Fibroblast of skin of scalp (primary cell): Measurements from ENCODE around the gene NEK5. TPM values are rescaled to one million over a fixed set of nuclear protein-coding genes. Genes with fewer than 3 reads are reported as not detected.
"Not testable (repeated sequence)": the region's sequence is repeated elsewhere in the genome, so short reads cannot be mapped to it uniquely, and the experiment has no call there.

Source experiments
- DNase-seq: peaks from one replicate; pipeline ENCODE4 v3.0.0-alpha.2; 2013
- polyA plus RNA-seq, 2 experiments: library from polyadenylated mRNA; unstranded; fragments of 120-200 nt; gene quantifications; one replicate each; pipeline ENCODE4 v1.2.1, GENCODE V29; 2013; ENCODE audit not compliant: insufficient read length in 2 of 2

Gene NEK5
- 0.36 TPM for polyA plus RNA-seq (2013, experiment 1 of 2; ENCODE audit: insufficient read length)
- 0.36 TPM for polyA plus RNA-seq (2013, experiment 2 of 2; ENCODE audit: insufficient read length)

- DNase-seq, result peak; percentile 40
Observed at GRCh38 chr13:52128714-52129700, at the start of gene NEK5. NEK5 (minus strand) TSS chr13:52129073; CDS start chr13:52127482, 1,591 bp downstream.

GRCh38 chr13:52177276-52177675 lies 48.4 kb upstream of the NEK5 start:
- no peak for DNase-seq

- DNase-seq, result not testable (repeated sequence)
Observed at GRCh38 chr13:52173970-52174369, 45.1 kb upstream of the NEK5 start.

GRCh38 chr13:52173373-52173772 lies 44.5 kb upstream of the NEK5 start:
- DNase-seq, result no peak

- DNase-seq, result not testable (repeated sequence)
Observed at GRCh38 chr13:52171686-52172085, 42.8 kb upstream of the NEK5 start.

GRCh38 chr13:52170828-52171391 lies 42.0 kb upstream of the NEK5 start:
- not testable (repeated sequence) for DNase-seq

- no peak for DNase-seq
Observed at GRCh38 chr13:52169839-52170238, 41.0 kb upstream of the NEK5 start.

- no peak for DNase-seq
Observed at GRCh38 chr13:52165411-52165810, 36.5 kb upstream of the NEK5 start.

- DNase-seq, result no peak
Observed at GRCh38 chr13:52164989-52165388, 36.1 kb upstream of the NEK5 start.

GRCh38 chr13:52163878-52164277 lies 35.0 kb upstream of the NEK5 start:
- DNase-seq, result not testable (repeated sequence)

- DNase-seq, result peak; percentile 5
Observed at GRCh38 chr13:52162279-52163101, 33.6 kb upstream of the NEK5 start.

GRCh38 chr13:52161181-52161646 lies 32.3 kb upstream of the NEK5 start:
- DNase-seq, result no peak

- no peak for DNase-seq
Observed at GRCh38 chr13:52160506-52160905, 31.6 kb upstream of the NEK5 start.

GRCh38 chr13:52160053-52160452 lies 31.2 kb upstream of the NEK5 start:
- DNase-seq, result no peak

GRCh38 chr13:52159159-52159982 lies 30.5 kb upstream of the NEK5 start, which contains the start of gene NEK3:
NEK3 (minus strand) TSS chr13:52159597; CDS start chr13:52156191, 3,406 bp downstream.
- peak; percentile 74 for DNase-seq

GRCh38 chr13:52158629-52159158 lies 29.8 kb upstream of the NEK5 start:
- DNase-seq, result peak; percentile 54

- DNase-seq, result peak; percentile 40
Observed at GRCh38 chr13:52156724-52157261, 27.9 kb upstream of the NEK5 start.

- no peak for DNase-seq
Observed at GRCh38 chr13:52155177-52155576, 26.3 kb upstream of the NEK5 start.

GRCh38 chr13:52147225-52147624 lies 18.4 kb upstream of the NEK5 start:
- no peak for DNase-seq

GRCh38 chr13:52141299-52141698 lies 12.4 kb upstream of the NEK5 start:
- DNase-seq, result no peak

GRCh38 chr13:52137489-52137888 lies 8.6 kb upstream of the NEK5 start:
- DNase-seq, result no peak
